ENCODE results near the gene CD80.

- TF ChIP-seq EP300 (IDR thresholded peaks at IDR 0.05) = no peak
- no peak for TF ChIP-seq POLR2A (IDR thresholded peaks at IDR 0.05)
- TF ChIP-seq CTCF (IDR thresholded peaks at IDR 0.05) = no peak
Observed at GRCh38 chr3:119538772-119539171, 20.6 kb downstream of the CD80 start.

All from ovary (tissue), 3 donors.